WTC11 (cell line): ENCODE measurements around the gene GCC1. TPM values are rescaled to one million over a fixed set of nuclear protein-coding genes. Genes with fewer than 3 reads are reported as not detected.

Source experiments
- ATAC-seq: fragments of 200-7000 bp; cut with Tn5 transposase; 2 replicates; pipeline ENCODE4 v1.10.0; 2021; ENCODE audit warnings: mild to moderate bottlenecking, moderate library complexity
- CTCF ChIA-PET: fragments of 300-600 bp; sonication (Branson Sonifier 250); formaldehyde crosslinking; loops from one replicate; lab custom pipeline; 2021; ENCODE audit warnings: antibody characterized with exemption; lab: Charles Lee
- POLR2A ChIA-PET: fragments of 350-600 bp; sonication (Branson Sonifier 250); formaldehyde crosslinking; loops from one replicate; lab custom pipeline; 2021; ENCODE audit warnings: antibody characterized with exemption; lab: Charles Lee
- DNase-seq: peaks from one replicate; pipeline ENCODE4 v3.0.0; 2021; ENCODE audit warnings: low spot score
- H3K27ac Mint-ChIP-seq: 2 replicates; pipeline ENCODE4 v1.8.0; 2021; ENCODE audit warnings: mixed read lengths
- H3K27me3 Mint-ChIP-seq: 2 replicates; pipeline ENCODE4 v1.8.0; 2021; ENCODE audit warnings: low read depth, mild to moderate bottlenecking, moderate library complexity, mixed read lengths
- H3K36me3 Mint-ChIP-seq: 2 replicates; pipeline ENCODE4 v1.8.0; 2021; ENCODE audit warnings: mixed read lengths
- H3K4me1 Mint-ChIP-seq: 2 replicates; pipeline ENCODE4 v1.8.0; 2022; ENCODE audit warnings: mixed read lengths
- H3K4me3 Mint-ChIP-seq: 2 replicates; pipeline ENCODE4 v1.8.0; 2021; ENCODE audit warnings: mild to moderate bottlenecking, moderate library complexity, mixed read lengths
- H3K9me3 Mint-ChIP-seq: 2 replicates; pipeline ENCODE4 v1.8.0; 2021; ENCODE audit warnings: mixed read lengths
- CREM ChIP-seq: sonication (generic); formaldehyde crosslinking; IDR thresholded peaks from 2 replicates; pipeline ENCODE4 v1.8.1; 2022; ENCODE audit warnings: mild to moderate bottlenecking, missing genetic modification reagents, moderate library complexity
- ERG ChIP-seq: fragments of 250-450 bp; sonication (Bioruptor Pico); IDR thresholded peaks from 2 replicates; pipeline ENCODE4 v1.8.0; 2021; ENCODE audit warnings: mild to moderate bottlenecking
- FOXP1 ChIP-seq: sonication (generic); formaldehyde crosslinking; IDR thresholded peaks from 2 replicates; pipeline ENCODE4 v1.8.0; 2022; ENCODE audit warnings: missing genetic modification reagents, mild to moderate bottlenecking, moderate library complexity, borderline replicate concordance
- FOXP4 ChIP-seq: sonication (generic); formaldehyde crosslinking; IDR thresholded peaks from 2 replicates; pipeline ENCODE4 v1.8.0; 2022; ENCODE audit warnings: mild to moderate bottlenecking, missing genetic modification reagents
- KAT7 ChIP-seq: sonication (generic); formaldehyde crosslinking; IDR thresholded peaks from 2 replicates; pipeline ENCODE4 v1.8.1; 2023; ENCODE audit warnings: missing genetic modification reagents, mild to moderate bottlenecking, borderline replicate concordance
- PRDM15 ChIP-seq: sonication (generic); formaldehyde crosslinking; IDR thresholded peaks from 2 replicates; pipeline ENCODE4 v1.8.0; 2022; ENCODE audit warnings: missing genetic modification reagents
- RORB ChIP-seq: fragments of 250-450 bp; sonication (Bioruptor Pico); IDR thresholded peaks from 2 replicates; pipeline ENCODE4 v1.9.0; 2021; ENCODE audit warnings: mild to moderate bottlenecking
- SMAD4 ChIP-seq: sonication (generic); formaldehyde crosslinking; IDR thresholded peaks from 2 replicates; pipeline ENCODE4 v1.8.0; 2022; ENCODE audit warnings: mild to moderate bottlenecking, missing genetic modification reagents
- total RNA-seq: library from RNA; stranded (reverse); gene quantifications from 3 replicates; pipeline ENCODE4 v1.2.3, GENCODE V29; 2021

Gene GCC1
- total RNA-seq, 1 experiment from 2014 or later = 13.2 TPM

- TF ChIP-seq FOXP4 (CRISPR knock-in tag) = peak; percentile 5; the same call in 1 of the 2 replicates
- peak; percentile 15; the same call in 1 of the 2 replicates for TF ChIP-seq FOXP1
- TF ChIP-seq CREM (CRISPR knock-in tag) = peak; percentile 61
Measured at GRCh38 chr7:127588019-127588696, 2.8 kb upstream of the GCC1 start, which contains the start of gene ARF5 (continued).

GRCh38 chr7:127587663-127588018, 2.2 kb upstream of the GCC1 start:
- peaks cover 33% of the 10 kb centered on the region for H3K4me1 Mint-ChIP-seq
- H3K9me3 Mint-ChIP-seq = no peaks in the 10 kb centered on the region
- ChIA-PET POLR2A (interaction anchor here (1.2 to 2.9 kb wide), 2 partner anchors 33 to 41 kb away, joined by 5 to 9 read pairs; no protein-coding TSS in a partner anchor), CTCF (interaction anchor here (1.3 to 2.8 kb wide), 9 partner anchors 13 to 622 kb away, joined by 3 to 43 read pairs (median 6); partner anchors contain the start of gene PAX4)
- no peak overlapping the region for H3K27ac Mint-ChIP-seq
- peak; percentile 29 for DNase-seq
- TF ChIP-seq ERG (CRISPR knock-in tag) (no peak), FOXP4 (CRISPR knock-in tag) (peak; percentile 5; the same call in 1 of the 2 replicates)
- H3K27me3 Mint-ChIP-seq = peaks cover 24% of the 10 kb centered on the region
- ATAC-seq = no peak
- H3K36me3 Mint-ChIP-seq = peaks cover 32% of the 10 kb centered on the region
- peak overlapping the region; percentile 66 for H3K4me3 Mint-ChIP-seq

- Mint-ChIP-seq H3K27ac (no peak overlapping the region), H3K36me3 (peaks cover 36% of the 10 kb centered on the region), H3K4me3 (peak overlapping the region; percentile 90), H3K9me3 (no peaks in the 10 kb centered on the region), H3K4me1 (peaks cover 33% of the 10 kb centered on the region), H3K27me3 (peaks cover 24% of the 10 kb centered on the region)
- DNase-seq = no peak
- ChIA-PET POLR2A (interaction anchor here (0.9 kb wide), 1 partner anchor 34 kb away, joined by 5 read pairs; no protein-coding TSS in a partner anchor), CTCF (interaction anchor here (3.3 kb wide), 1 partner anchor 43 kb away, joined by 21 read pairs; no protein-coding TSS in a partner anchor)
- TF ChIP-seq SMAD4 (CRISPR knock-in tag) (no peak), RORB (CRISPR knock-in tag) (no peak), FOXP4 (CRISPR knock-in tag) (no peak), PRDM15 (CRISPR knock-in tag) (no peak), KAT7 (CRISPR knock-in tag) (no peak)
- no peak for ATAC-seq
Measured at GRCh38 chr7:127586346-127586745, 950 bp upstream of the GCC1 start.
